Putamen (tissue), 1 donor: Measurements from ENCODE around the gene PRKAG2.

Experiments
- DNase-seq: peaks from one replicate; pipeline ENCODE4 v3.0.0-alpha.2; 2016; ENCODE audit warnings: low spot score

The PRKAG2 gene

DNA sequence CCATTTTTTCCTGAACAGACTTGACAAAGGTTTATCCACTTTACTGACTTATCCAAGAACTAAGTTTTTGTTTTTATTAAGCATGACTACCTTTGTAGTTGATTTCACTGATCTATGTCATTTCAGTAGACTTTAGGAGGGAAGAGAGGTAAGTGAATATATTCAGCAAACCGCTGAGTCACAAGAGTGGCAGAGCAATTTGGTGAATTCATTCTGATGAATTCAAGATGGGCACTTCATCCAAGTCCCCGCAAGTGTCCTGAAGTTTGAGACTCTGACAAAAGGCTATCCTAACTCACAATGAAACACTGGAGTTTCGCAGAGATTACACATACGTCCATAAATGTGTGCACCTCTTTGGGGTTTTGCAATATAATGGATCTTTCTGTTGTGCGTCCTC is 255.0 kb downstream of the PRKAG2 start:
- DNase-seq: no peak

DNA sequence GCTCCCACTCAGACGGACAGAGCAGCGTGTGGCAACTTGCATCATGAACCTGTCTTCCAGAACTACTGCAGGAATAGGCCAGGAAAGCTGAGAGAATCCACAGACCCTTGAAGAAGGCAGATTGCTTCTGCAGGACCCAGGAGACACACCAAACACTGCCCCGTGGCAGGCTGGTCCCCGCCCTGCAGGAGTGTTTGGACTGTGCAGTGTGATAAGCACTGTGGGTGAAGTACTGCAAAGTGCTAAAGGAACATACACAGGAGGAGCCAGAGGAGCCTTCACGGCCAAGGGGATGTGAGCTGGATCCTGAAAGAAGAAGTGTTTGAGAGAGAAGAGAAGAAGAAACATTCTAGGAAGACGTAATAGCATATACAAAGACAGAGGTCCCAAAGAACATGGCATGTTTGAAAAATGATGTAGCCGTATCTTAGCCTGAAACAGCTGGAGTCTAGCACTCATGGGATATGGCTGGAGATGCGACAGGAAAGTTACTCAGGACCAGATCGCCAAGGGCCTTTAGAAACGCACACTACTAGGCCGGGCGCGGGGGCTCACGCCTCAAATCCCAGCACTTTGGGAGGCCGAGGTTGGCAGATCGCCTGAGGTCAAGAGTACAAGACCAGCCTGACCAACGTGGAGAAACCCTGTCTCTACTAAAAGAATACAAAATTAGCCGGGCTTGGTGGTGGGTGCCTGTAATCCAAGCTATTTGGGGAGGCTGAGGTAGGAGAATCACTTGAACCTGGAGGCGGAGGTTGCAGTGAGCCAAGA is 260.3 kb downstream of the PRKAG2 start:
- DNase-seq: no peak

GRCh38 chr7:151615784-151616183 is 261.1 kb downstream of the PRKAG2 start:
- DNase-seq: no peak

DNA sequence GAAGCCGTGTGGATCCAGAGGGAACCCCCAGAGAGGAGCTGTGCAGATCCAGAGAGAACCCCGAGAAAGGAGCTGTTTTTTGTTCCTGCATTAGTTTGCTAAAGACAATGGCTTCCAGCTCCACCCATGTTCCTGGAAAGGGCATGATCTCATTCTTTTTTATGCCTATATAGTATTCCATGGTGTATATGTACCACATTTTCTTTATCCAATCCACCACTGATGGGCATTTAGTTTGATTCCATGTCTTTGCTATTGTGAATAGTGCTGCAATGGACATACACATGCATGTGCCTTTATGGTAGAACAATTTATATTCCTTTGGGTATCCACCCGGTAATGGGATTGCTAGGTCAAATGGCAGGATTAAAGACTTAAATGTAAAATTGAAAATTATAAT is 261.9 kb downstream of the PRKAG2 start:
- no peak for DNase-seq

DNA sequence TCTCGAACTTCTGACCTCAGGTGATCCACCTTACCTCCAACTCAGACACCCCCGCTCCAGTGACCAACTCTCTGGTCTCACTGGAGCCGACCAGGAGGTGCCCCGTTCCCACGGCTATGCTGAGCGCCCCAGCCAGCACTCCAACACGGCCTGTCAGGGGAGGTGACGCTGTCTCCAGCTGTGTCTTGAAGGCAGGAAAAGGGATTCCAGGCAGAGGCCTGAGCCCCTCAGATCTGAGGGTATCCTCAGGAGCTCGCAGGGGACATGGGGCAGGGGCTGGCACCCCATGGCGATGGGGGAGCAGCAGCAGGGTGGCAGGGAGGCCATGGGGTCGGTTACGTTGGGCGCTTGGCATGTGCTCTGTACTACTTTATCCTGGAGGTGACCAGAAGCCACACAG is 262.9 kb downstream of the PRKAG2 start:
- no peak for DNase-seq

DNA sequence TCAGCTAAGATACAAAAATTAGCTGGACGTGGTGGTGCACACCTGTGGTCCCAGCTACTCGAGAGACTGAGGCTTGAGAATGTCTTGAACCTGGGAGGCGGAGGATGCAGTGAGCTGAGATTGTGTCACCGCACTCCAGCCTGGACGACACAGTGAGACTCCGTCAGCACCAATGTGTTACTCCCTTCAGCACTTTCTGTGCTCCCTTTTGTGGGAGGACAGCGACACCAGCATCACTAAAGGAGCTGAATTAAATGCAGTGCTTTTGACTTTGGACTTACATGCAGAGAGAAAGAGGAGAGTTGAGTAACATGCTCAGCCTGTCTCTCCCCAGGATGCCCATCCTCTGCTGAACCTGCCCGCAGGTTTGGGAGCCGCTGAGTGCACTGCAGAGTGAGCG is 265.0 kb downstream of the PRKAG2 start:
- no peak for DNase-seq

- DNase-seq: no peak
These were observed 265.9 kb downstream of the PRKAG2 start for GRCh38 chr7:151611041-151611440.

DNA sequence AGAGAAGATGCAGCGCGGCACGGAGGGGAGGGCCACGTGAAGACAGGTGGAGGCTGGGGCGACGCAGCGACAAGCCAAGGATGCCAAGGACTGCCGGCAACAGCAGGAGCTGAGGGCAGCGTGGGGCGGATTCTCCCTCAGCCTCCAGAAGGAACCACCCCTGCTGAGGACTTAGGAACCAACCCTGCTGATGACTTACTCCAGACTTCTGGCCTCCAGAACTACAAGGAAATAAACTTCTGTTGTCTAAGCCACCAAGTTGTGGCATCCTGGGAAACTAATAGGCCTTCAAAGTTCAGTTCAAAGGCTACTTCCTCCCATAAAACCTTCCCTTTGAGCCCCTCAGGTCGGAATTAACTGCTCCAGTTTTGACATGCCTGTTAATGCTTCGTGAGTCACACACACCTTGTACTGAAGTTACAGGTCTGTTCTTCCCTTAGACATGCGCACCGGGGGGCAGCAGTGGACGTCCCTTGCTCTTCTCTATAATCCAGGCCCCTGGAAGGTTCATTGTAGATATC is 268.8 kb downstream of the PRKAG2 start:
- no peak for DNase-seq

DNA sequence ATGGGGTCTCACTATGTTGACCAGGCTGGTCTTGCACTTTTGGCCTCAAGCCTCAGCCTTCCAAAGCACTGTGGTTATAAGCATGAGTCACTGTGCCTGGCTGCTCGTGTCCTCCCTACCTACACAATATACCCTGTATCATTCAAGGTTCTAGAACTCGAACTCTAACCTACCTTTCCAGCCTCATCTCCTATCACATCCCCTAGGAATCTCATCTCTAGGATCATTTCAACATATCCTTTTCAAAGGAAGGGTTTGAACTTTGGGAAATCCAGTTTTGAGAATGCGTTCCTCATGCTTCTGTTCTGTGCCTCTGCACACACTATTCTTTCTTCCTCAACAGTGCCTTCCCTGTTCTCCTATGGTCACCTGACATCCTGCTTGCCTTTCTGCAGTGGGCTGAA is 269.4 kb downstream of the PRKAG2 start:
- no peak for DNase-seq

DNA sequence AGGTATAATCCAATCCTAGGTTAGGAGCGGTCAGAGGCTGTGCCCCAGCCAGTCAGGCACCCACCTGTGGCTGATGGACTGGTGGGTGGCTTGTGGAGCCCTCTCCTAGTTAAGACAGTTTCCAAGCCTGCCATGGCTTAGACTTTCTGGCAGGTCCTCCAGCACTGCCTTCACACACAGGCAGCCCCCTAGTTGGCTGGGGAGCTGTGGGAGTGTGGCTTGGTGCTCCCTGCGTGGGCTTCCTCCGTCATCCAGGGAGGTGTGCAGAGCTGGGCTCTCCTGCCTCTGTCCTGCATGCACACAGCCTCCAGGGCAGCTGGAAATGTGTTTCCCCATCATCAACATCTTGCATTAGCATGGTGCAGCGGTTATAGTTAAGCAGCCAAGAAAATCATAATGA is 273.0 kb downstream of the PRKAG2 start:
- no peak for DNase-seq

DNA sequence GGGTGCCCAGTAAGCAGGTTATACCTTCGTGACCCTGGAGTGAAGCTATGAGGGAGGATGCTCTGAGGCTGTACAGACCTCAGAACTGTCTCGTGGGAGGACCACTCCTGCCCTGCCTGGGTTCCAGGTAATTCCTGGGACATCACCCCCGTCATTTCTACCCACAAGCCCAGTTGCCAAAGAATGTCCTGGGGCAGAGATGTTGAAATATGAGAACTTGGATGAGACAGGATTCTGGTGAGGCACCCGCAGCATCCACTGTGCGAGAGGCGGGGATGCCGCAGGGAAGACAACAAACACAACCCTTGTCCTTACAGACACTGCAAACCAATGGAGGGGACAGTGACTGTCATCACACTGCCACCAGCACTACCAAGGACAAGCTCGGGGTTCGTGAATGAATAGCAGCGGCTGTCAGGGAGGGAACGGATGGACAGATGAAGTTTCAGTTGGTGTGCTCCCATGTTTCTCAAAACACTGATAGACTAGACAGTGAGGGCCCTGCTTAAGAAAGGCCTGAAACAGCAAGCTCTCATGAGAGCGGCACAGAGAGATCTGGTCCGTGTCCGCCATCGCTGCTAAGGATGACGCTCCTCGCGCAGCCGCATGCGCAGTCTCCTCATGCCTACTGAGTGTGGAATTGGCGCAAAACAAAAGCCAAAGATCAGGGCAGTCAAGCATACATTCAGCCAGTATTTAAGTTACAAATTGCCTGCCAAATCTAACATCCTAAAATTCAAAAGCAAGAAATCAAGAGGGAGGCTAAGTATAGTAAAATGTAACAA is 275.2 kb downstream of the PRKAG2 start:
- DNase-seq: no peak

DNA sequence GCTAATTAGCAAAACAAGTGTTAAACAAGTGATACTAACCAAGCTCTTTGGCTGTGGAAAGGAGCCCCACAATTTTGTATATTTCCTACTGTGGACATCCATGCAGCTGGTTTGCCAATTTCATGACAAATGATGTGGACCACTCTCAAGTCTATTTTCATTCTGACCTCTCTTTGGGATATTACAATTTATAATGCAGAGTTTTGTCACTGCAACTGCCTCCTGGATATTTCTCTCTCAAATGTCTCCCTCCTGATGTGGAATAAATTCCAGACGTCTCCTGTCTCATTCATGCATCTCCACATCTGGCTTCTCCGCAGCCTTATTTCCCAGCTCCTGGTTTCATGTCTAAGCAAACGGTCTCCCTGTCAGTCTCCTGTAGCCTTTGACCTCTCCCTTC is 276.6 kb downstream of the PRKAG2 start:
- DNase-seq: no peak

- no peak for DNase-seq
These were observed 277.3 kb downstream of the PRKAG2 start for GRCh38 chr7:151599401-151600227.

GRCh38 chr7:151597541-151598444 is 279.1 kb downstream of the PRKAG2 start:
- DNase-seq: no peak

GRCh38 chr7:151595702-151596350 is 281.1 kb downstream of the PRKAG2 start:
- DNase-seq: no peak

GRCh38 chr7:151592868-151593486 is 283.9 kb downstream of the PRKAG2 start:
- DNase-seq: no peak

DNA sequence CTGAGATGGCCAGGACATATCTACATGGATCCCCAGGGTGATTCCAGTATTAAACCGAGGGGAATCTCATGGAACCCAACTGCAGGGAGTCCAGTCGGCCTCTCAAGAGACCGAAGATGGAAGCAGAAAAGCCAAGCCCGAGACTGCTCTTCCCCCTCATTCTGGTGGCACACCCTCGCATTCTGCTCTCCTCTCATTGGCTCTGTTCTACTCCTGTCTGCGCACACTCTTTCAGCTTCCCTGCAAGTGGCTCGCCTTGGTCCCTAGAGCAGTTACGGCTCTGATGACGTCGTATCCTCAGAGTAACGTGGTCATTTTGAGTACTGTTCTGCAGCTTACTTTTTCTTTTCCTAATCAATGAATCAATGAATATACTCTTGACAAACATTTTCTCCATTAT is 284.6 kb downstream of the PRKAG2 start:
- no peak for DNase-seq

DNA sequence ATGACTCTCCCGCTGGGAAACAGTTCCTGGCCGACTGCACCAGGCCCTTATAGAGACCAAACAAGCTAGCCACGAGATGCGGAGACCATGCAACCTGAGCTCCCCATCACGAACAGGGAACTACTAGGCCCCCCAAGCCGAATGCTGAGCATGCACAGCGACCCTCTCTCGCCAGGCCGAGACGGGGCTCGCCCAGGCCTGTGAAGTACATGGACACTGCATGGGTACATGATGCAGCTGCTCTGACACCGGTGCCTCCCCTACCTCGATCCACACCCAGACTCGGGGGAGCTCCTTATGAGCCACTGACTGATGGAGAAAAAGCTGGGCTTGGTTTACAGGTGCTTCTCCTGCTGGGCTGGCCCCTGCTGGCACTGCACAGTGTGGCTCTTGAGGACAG is 285.0 kb downstream of the PRKAG2 start:
- no peak for DNase-seq

DNA sequence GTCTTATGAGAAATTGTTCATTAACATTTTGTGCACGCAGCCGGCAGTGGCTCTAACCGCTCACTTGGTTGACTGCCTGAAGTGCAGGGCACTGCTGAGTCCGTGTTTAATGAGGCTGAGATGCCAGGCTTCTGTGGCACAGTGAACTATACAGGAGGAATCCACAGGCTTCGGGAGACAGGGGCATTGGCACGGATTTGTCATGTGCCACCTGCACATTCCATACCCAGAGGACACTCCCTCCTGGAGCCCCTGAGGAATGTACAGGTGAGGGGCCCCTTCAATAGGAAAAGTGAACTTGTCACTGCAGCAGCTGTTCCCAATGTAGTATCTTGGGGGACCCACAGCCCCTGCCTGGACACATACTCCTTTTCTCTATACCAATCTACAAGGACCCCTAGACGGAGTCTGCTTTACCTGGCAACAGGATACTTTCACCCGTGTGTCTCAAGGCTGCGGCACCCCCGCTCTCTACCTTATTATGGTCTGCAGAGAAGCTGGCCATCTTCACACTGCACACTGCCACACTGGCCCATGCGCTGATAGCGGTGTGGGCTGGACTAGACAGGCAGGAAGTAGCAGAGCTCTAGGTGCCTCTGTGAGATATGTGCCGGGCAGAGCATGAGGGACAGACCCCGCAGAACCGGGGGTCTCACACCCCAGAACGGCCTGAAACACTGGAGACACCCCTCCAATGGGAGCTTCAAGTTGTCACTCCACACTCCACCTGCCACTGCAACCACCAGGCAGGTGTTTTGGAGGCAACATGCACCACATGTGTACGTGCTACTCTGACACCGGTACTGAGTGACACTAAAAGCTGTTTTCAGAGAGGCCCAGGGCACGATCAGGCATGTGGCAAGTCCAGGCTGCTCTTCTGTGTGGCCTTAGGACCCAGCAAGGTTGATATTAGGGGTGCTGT is 285.8 kb downstream of the PRKAG2 start:
- DNase-seq: no peak
